ENCODE results near the gene FAM151B.
A peak's percentile ranks its signal among the peaks of the same experiment; 100 is the strongest.
"Not testable (repeated sequence)": the region's sequence is repeated elsewhere in the genome, so short reads cannot be mapped to it uniquely, and the experiment has no call there.

Gene FAM151B

DNA sequence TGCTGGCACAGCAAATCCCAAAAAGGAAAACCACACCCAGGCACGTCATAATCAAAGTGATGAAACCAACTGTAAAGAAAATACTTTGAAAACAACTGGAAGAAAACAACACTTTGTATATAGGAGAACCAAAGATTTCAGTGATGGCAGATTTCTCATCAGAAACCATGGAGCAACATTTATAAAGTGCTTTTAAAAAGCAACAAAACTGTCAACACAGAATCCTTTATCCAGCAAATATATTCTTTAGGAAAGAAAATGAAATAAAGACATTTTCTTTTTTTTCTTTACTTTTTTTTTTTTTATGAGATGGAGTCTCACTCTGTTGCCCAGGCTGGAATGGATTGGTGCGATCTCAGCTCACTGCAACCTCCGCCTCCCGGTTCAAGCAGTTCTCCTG, 5.3 kb upstream of the FAM151B start:
- in situ Hi-C loops (cut with HindIII; ENCODE audit: low sequenced_read_pairs): no loop called here
- DNase-seq (ENCODE audit: low read depth): no peak
- TF ChIP-seq, protein P1, sequence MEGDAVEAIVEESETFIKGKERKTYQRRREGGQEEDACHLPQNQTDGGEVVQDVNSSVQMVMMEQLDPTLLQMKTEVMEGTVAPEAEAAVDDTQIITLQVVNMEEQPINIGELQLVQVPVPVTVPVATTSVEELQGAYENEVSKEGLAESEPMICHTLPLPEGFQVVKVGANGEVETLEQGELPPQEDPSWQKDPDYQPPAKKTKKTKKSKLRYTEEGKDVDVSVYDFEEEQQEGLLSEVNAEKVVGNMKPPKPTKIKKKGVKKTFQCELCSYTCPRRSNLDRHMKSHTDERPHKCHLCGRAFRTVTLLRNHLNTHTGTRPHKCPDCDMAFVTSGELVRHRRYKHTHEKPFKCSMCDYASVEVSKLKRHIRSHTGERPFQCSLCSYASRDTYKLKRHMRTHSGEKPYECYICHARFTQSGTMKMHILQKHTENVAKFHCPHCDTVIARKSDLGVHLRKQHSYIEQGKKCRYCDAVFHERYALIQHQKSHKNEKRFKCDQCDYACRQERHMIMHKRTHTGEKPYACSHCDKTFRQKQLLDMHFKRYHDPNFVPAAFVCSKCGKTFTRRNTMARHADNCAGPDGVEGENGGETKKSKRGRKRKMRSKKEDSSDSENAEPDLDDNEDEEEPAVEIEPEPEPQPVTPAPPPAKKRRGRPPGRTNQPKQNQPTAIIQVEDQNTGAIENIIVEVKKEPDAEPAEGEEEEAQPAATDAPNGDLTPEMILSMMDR (IDR thresholded peaks at IDR 0.05; ENCODE audit: low read depth, low read length, missing control alignments): no peak
- H3K4me3 ChIP-seq (ENCODE audit: low read depth, low read length): no peak overlapping the region

DNA sequence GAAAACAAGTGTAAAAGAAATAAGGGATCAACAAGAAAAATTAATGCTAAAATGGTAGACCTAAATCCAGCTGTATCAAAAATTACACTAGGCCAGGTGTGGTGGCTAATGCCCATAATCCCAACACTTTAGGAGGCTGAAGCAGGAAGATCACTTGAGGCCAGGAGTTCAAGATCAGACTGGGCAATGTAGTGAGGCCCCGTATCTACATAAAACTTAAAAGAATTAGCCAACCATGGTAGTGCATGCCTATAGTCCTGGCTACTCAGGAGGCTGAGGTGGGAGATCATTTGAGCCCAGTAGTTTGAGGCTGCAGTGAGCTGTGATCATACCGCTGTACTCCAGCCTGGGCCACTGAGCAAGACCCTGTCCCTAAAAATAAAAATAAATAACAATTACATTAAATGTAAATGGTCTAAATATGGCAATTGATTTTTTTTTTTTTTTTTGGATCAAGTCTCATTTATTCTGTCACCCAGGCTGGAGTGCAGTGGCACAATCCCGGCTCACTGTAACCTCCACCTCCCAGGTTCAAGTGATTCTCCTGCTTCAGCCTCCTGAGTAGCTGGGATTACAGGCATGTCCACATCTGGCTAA, 4.2 kb upstream of the FAM151B start:
- in situ Hi-C loops (cut with HindIII; ENCODE audit: low sequenced_read_pairs): no loop called here
- no peak for DNase-seq (ENCODE audit: low read depth)
- TF ChIP-seq, protein P1 (IDR thresholded peaks at IDR 0.05; ENCODE audit: low read depth, low read length, missing control alignments): no peak
- H3K4me3 ChIP-seq (ENCODE audit: low read depth, low read length): no peak overlapping the region

DNA sequence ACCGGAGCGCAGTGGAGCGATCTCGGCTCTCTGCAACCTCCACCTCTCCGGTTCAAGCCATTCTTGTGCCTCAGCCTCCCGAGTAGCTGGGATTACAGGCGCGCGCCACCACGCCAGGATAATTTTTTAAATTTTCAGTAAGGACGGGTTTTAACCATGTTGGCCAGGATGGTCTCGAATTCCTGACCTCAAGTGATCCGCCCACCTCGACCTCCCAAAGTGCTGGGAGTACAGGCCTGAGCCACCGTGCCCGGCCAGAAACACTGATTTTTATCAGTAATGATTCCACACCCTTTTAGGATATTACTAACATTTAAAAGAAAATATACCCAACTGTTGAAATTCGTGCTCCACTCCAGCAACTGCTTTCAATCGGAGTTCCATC, 464 bp upstream of the FAM151B start:
- TF ChIP-seq, protein P1 (IDR thresholded peaks at IDR 0.05; ENCODE audit: low read depth, low read length, missing control alignments): no peak
- no peak for DNase-seq (ENCODE audit: low read depth)
- peak overlapping the region; percentile 75 for H3K4me3 ChIP-seq (ENCODE audit: low read depth, low read length)
- in situ Hi-C loops (cut with HindIII; ENCODE audit: low sequenced_read_pairs): no loop called here

DNA sequence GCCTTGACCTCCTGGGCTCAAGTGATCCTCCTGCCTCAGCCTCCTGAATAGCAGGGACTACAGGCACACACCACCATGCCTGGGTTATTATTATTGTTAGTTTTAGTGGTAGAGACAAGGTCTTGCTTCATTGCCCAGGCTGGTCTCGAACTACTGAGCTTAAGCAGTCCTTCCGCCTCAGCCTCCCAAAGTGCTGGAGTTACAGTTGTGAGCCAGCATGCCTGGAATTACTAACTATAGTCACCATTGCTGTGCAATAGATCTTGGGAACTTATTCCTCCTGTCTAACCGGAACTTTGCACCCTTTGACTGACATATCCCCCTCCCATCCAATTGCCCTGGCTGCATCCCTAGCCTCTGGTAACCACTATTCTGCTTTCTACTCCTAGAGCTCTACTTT, 3.4 kb downstream of the FAM151B start:
- no peak overlapping the region for H3K4me3 ChIP-seq (ENCODE audit: low read depth, low read length)
- TF ChIP-seq, protein P1 (IDR thresholded peaks at IDR 0.05; ENCODE audit: low read depth, low read length, missing control alignments): no peak
- in situ Hi-C loops (cut with HindIII; ENCODE audit: low sequenced_read_pairs): no loop called here
- DNase-seq (ENCODE audit: low read depth): no peak

DNA sequence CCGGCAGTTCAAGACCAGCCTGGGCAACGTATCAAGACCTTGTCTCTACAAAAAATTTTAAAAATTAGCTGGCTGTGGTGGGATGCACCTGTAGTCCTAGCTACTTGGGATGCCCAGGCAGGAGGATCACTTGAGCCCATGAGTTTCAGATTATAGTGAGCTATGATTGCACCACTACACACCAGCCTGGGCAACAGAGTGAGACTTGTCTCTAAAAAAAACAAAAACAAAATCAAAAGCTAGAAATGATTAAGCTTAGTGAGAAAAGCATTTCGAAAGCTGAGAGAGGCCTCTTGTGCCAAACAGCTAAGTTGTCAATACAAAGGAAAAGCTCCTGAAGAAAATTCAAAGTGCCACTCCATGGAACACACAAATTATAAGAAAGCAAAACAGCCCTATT, 4.8 kb downstream of the FAM151B start:
- DNase-seq (ENCODE audit: low read depth): no peak
- no peak overlapping the region for H3K4me3 ChIP-seq (ENCODE audit: low read depth, low read length)
- TF ChIP-seq, protein P1 (IDR thresholded peaks at IDR 0.05; ENCODE audit: low read depth, low read length, missing control alignments): no peak
- in situ Hi-C loops (cut with HindIII; ENCODE audit: low sequenced_read_pairs): no loop called here

DNA sequence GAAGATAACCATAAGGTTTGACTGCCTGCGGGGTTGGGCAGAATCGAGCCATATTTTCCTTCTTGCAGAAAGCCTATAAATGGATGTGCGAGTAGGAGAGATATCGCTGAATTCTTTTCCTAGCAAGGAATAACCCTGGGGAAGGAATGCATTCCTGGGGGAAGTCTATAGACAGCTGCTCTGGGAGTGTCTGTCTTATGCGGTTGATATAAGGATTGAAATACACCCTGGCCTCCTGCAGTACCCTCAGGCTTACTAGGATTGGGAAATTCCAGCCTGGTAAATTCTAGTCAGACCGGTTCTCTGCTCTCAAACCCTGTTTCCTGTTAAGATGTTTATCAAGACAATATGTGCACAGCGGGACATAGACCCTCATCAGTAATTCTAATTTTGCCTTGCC, 5.5 kb downstream of the FAM151B start:
- DNase-seq (ENCODE audit: low read depth); H3K4me3 ChIP-seq (ENCODE audit: low read depth, low read length); in situ Hi-C loops (cut with HindIII; ENCODE audit: low sequenced_read_pairs): not testable (repeated sequence)

DNA sequence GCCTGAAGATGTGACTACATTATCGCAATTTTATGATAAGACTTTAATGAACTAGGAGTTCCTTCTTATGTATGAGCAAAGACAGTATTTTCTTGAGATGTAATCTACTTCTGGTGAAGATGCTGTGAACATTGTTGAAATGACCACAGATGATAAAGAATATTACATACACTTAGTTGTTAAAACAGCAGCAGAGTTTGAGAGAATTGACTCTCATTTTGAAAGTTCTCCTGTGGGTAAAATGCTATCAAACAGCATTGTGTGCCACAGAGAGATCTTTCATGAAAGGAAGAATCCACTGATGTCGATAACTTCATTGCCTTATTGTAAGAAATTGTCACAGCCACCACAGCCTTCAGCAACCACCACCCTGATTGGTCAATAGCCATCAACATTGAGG, 8.0 kb downstream of the FAM151B start:
- H3K4me3 ChIP-seq (ENCODE audit: low read depth, low read length): no peak overlapping the region
- TF ChIP-seq, protein P1 (IDR thresholded peaks at IDR 0.05; ENCODE audit: low read depth, low read length, missing control alignments): no peak
- in situ Hi-C loops (cut with HindIII; ENCODE audit: low sequenced_read_pairs): no loop called here
- DNase-seq (ENCODE audit: low read depth): no peak

All from astrocyte of the cerebellum (primary cell).